Effector memory CD8-positive, alpha-beta T cell (primary cell): ENCODE results near the gene TOR4A.

ENCODE experiments used
- ATAC-seq: fragments of 150-1000 bp; cut with Tn5 transposase; replicated peaks from 2 replicates; pipeline ENCODE4 v1.10.0; 2021; ENCODE audit warnings: mild to moderate bottlenecking, moderate library complexity
- DNase-seq, 3 experiments: peaks; one replicate each; pipeline ENCODE4 v3.0.0; 2021
- H3K27ac Mint-ChIP-seq, 2 donors: one replicate each; pipeline ENCODE4 v1.8.0; 2022; ENCODE audit warnings: mild to moderate bottlenecking in 2 of 2, mixed read lengths in 2 of 2, moderate library complexity in 2 of 2
- H3K27me3 Mint-ChIP-seq, 2 donors: one replicate each; pipeline ENCODE4 v1.8.0; 2022; ENCODE audit warnings: mixed read lengths in 2 of 2
- H3K36me3 Mint-ChIP-seq: one replicate; pipeline ENCODE4 v1.8.0; 2022; ENCODE audit warnings: mild to moderate bottlenecking, moderate library complexity, mixed read lengths; ENCODE audit not compliant: insufficient read depth
- H3K4me1 Mint-ChIP-seq, 2 donors: one replicate each; pipeline ENCODE4 v1.8.0; 2022; ENCODE audit warnings: low read depth in 2 of 2, mixed read lengths in 2 of 2
- H3K4me3 Mint-ChIP-seq, 2 donors: one replicate each; pipeline ENCODE4 v1.8.0; 2022; ENCODE audit warnings: mild to moderate bottlenecking in 2 of 2, mixed read lengths in 2 of 2, moderate library complexity in 2 of 2
- H3K9me3 Mint-ChIP-seq, 2 donors: one replicate each; pipeline ENCODE4 v1.8.0; 2022; ENCODE audit warnings: mixed read lengths in 2 of 2

Gene TOR4A

DNA sequence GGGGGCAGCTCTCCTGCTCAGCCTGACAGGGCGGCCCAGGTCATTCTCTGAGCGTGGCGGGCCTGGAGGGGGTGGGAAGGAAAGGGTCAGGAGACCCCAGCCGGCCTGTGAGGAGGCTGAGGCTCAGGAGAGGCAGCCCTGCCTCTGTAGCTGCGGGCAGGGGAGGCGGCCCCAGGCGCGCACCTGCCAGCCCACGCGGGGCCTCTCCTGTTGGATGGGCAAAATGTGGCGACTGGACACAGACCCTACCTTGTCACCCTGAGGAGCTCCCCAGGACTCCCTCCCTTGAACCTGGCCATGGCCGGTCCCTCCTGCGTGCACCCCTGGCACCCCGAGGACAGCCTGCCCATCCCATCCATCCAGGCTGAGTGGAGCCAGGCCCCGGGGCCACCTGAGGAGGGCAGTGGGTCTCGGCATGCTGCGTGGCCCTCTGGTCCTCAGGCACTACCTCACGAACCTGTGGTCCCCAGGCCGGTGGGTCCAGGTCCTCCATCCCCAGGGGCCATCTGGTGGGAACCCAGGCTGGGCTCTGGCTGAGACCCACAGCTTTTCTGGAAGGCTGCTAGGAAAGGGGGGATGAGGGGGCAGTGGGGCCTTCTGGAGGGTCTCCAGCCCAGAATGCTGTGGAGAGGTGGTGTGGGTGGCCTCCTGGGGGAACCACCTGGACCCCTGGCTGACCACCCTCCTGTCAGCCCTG is 39.6 kb downstream of the TOR4A start:
- Mint-ChIP-seq H3K4me3 (no peak overlapping the region), H3K27me3 (peaks cover 7 to 9% of the 10 kb centered on the region in 2 donors), H3K27ac (no peak overlapping the region), H3K9me3 (no peaks in the 10 kb centered on the region), H3K36me3 (no peaks in the 10 kb centered on the region), H3K4me1 (no peaks in the 10 kb centered on the region)
- ATAC-seq (no peak), DNase-seq (no peak)

GRCh38 chr9:137317718-137318511 is 40.4 kb downstream of the TOR4A start:
- Mint-ChIP-seq H3K36me3 (no peaks in the 10 kb centered on the region), H3K4me1 (no peaks in the 10 kb centered on the region), H3K27me3 (peaks cover 7 to 9% of the 10 kb centered on the region in 2 donors), H3K9me3 (no peaks in the 10 kb centered on the region), H3K4me3 (no peak overlapping the region), H3K27ac (no peak overlapping the region)
- ATAC-seq (no peak), DNase-seq (no peak)

DNA sequence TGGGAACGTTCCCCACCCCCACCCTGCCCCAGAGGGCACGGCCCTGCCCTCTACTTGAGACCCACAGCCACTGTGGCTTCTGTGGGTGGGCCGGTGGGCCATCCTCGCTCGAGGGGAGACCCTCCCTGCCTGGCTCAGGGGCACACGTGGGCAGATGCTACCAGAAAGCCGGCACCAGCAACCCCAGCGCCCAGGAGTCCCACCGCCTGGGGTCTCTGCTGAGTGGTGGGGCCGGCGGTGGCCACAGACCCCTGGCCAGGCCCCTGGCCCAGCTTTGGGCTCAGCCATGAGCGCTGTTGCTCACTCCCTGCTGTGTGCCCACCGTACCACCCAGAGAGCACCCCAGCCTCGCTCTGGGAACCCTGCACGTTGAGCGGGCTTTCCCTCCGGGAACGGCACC is 41.1 kb downstream of the TOR4A start:
- H3K27ac Mint-ChIP-seq, result no peak overlapping the region
- peaks cover 7 to 9% of the 10 kb centered on the region in 2 donors for H3K27me3 Mint-ChIP-seq
- ATAC-seq (no peak), DNase-seq (no peak)
- H3K36me3 Mint-ChIP-seq, result no peaks in the 10 kb centered on the region
- no peak overlapping the region for H3K4me3 Mint-ChIP-seq
- no peaks in the 10 kb centered on the region for H3K9me3 Mint-ChIP-seq
- H3K4me1 Mint-ChIP-seq, result no peaks in the 10 kb centered on the region

DNA sequence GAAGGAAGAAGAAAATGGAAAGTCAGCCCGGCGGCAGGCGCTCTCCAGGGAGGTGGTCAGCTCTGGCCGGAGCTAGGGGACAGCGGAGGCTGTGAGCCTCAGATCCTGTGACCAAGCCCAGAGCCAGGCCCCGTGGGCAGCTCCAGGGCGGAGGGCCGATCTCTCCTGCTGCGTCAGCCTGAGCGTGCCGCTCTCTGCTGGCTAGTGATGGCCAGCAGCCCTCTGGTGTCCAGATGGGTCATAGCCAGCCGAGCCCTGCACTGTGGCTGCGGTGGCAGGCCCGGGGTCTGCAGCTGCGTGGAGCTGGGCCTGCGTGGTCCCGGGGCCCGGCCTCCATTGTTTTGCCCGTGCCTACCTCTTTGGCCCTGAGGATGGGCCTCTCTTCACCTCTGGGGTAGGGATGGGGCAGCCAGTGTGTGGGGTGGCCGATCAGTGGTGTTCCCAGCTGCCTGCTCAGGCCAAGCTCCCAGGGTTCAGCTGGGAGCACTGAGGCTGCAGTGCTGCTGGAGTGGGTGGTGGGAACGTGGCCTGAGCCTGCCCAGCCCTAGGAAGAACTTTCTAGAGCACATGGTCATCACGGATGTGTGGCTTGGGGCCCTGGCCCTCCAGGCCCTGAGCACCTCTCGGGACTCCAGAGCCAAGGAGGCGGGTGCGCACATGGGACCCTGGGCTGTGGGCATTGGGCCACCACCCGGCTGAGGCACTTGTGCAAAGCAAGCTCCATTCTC is 41.6 kb downstream of the TOR4A start:
- H3K9me3 Mint-ChIP-seq, result no peaks in the 10 kb centered on the region
- H3K27ac Mint-ChIP-seq, result no peak overlapping the region
- no peaks in the 10 kb centered on the region for H3K36me3 Mint-ChIP-seq
- DNase-seq, result no peak
- peaks cover 7 to 9% of the 10 kb centered on the region in 2 donors for H3K27me3 Mint-ChIP-seq
- no peaks in the 10 kb centered on the region for H3K4me1 Mint-ChIP-seq
- H3K4me3 Mint-ChIP-seq, result no peak overlapping the region
- no peak for ATAC-seq

DNA sequence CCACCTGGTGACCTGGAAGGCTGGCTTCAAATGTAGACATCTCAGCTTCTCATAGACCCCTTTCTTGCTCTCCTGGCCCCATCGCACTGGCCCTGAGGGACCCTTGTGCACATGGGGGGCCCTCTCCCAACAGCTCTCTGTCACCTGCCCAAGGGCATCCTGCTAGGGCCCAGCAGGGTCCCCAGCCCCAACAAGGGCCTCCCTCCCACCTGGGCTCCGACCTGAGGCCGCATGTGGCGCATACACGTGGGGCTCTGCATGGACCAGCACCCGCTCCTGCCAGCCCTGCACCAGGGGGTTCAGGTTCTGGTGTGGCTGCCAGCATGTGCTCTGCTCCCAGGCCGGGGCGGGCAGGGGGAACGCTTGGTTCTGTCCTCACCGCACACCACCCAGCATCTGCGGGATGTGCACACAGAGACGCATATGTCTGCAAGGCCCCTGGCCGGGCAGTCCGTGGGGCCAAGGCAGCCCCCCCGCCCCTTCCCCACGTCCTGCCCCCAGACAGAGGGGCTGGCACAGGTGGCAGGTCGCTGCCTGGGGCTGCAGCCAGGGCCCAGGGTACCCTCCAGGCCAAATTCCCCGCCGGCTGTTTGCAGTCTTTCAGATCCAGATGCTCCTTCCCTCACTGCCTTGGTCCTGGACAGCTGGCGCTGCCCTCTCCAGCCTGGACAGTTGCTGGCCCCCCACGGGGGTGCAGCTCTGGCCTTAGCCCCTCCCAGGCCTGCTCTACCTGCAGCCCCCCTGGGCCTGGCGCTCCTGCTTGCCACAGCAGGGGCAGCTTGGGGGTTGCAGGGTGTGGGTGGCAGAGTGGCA is 42.4 kb downstream of the TOR4A start:
- Mint-ChIP-seq H3K27ac (no peak overlapping the region), H3K36me3 (no peaks in the 10 kb centered on the region), H3K9me3 (no peaks in the 10 kb centered on the region), H3K27me3 (peaks cover 9 to 12% of the 10 kb centered on the region in 2 donors), H3K4me1 (no peaks in the 10 kb centered on the region), H3K4me3 (no peak overlapping the region)
- no peak for ATAC-seq
- DNase-seq, result no peak

DNA sequence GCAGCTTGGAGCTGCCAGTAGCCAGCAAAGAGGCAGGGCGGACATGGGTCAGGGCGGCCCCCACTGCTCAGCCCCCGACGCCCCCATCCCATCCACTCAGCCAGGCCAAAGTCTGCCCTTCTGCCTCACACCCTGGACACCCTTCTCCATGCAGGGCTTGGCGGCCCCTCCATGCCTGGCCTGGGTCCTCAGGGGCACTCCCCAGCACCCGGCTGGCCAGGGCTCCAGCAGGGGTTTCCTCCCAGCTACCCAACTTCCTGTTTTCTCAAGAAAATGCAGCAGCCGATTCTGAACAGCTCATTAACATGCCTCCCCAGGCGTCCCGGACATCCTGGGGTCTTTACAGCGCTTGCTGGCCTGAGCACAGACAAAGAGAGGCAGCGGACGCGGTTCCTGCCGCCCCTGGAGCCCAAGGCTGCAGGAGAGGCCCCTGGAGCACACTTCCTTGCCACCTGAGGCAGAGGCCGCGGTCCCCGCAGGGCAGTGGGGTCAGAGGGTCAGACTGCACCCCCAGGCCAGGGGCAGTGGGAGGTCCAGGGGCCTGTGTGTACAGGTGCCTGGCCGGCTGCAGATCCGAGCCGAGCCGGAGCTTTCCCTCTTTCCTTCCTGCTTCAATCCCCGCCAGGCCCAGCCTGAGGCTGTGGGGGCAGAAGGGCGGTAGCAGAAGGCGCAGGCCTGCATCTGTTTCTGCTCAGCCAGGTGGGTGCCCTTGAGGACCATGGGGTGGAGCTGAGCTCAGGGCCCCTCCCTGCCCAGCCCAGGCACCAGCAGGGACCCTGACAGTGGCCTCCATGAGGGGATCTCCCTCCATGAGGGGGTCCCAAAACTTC is 43.2 kb downstream of the TOR4A start:
- no peaks in the 10 kb centered on the region for H3K4me1 Mint-ChIP-seq

GRCh38 chr9:137321726-137322361 is 44.3 kb downstream of the TOR4A start:
- DNase-seq, result no peak
- ATAC-seq, result no peak
- Mint-ChIP-seq H3K36me3 (peaks cover 2% of the 10 kb centered on the region), H3K4me3 (no peak overlapping the region), H3K4me1 (no peaks in the 10 kb centered on the region), H3K9me3 (no peaks in the 10 kb centered on the region), H3K27ac (no peak overlapping the region), H3K27me3 (peaks cover 21 to 24% of the 10 kb centered on the region in 2 donors)

More for the DNA sequence above, 43.2 kb downstream of the TOR4A start:
- ATAC-seq (peak; percentile 40), DNase-seq (no peak)
- no peak overlapping the region for H3K27ac Mint-ChIP-seq
- peaks cover 15 to 18% of the 10 kb centered on the region in 2 donors for H3K27me3 Mint-ChIP-seq
- H3K36me3 Mint-ChIP-seq, result no peaks in the 10 kb centered on the region
- H3K4me3 Mint-ChIP-seq, result peak overlapping the region in 1 of 2 donors; percentile 36
- no peaks in the 10 kb centered on the region for H3K9me3 Mint-ChIP-seq

GRCh38 chr9:137323531-137324331 is 46.2 kb downstream of the TOR4A start:
- DNase-seq, result no peak
- Mint-ChIP-seq H3K36me3 (peaks cover 3% of the 10 kb centered on the region), H3K4me1 (no peaks in the 10 kb centered on the region), H3K9me3 (no peaks in the 10 kb centered on the region), H3K27me3 (peaks cover 32 to 34% of the 10 kb centered on the region in 2 donors), H3K27ac (no peak overlapping the region), H3K4me3 (no peak overlapping the region)
- no peak for ATAC-seq

GRCh38 chr9:137325124-137325523 is 47.6 kb downstream of the TOR4A start:
- H3K9me3 Mint-ChIP-seq, result no peaks in the 10 kb centered on the region
- DNase-seq (no peak), ATAC-seq (no peak)
- H3K4me3 Mint-ChIP-seq, result no peak overlapping the region
- no peaks in the 10 kb centered on the region for H3K4me1 Mint-ChIP-seq
- peaks cover 3% of the 10 kb centered on the region for H3K36me3 Mint-ChIP-seq
- no peak overlapping the region for H3K27ac Mint-ChIP-seq
- peaks cover 32 to 34% of the 10 kb centered on the region in 2 donors for H3K27me3 Mint-ChIP-seq

- H3K4me3 Mint-ChIP-seq, result no peak overlapping the region
- ATAC-seq (no peak), DNase-seq (no peak)
- H3K36me3 Mint-ChIP-seq, result peaks cover 3% of the 10 kb centered on the region
- peaks cover 32 to 34% of the 10 kb centered on the region in 2 donors for H3K27me3 Mint-ChIP-seq
- H3K4me1 Mint-ChIP-seq, result no peaks in the 10 kb centered on the region
- H3K9me3 Mint-ChIP-seq, result no peaks in the 10 kb centered on the region
- H3K27ac Mint-ChIP-seq, result no peak overlapping the region
Measured at GRCh38 chr9:137325799-137326198, 48.3 kb downstream of the TOR4A start.

DNA sequence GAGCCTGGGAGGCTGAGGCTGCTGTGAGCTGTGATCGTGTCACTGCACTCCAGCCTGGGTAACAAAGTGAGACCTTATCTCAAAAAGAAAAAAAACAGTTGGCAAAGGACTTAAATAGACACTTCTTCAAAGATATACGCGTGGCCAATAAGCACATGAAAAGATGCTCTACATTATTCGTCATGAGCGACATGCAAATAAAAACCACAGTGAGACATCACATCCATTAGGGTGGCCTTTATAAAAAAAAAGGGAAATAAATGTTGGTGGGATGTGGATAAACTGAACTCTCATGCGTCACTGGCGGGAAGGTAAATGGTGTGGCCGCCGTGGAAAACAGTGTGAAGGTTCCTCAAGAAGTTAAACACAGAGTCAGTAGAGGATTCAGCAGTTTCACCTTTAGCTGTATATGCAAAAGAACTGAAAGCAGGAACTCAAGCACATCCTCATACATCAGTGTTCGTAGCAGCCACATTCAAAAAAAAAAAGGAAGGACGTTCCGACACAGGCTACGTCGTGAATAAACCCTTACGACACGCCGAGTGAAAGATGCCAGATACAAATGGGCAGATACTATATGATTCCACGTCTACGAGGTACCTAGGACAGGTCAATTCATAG is 49.0 kb downstream of the TOR4A start:
- Mint-ChIP-seq H3K27ac (peak overlapping the region in 1 of 2 donors; percentile 38), H3K27me3 (peaks cover 32 to 34% of the 10 kb centered on the region in 2 donors), H3K4me1 (no peaks in the 10 kb centered on the region), H3K4me3 (no peak overlapping the region), H3K36me3 (peaks cover 3% of the 10 kb centered on the region), H3K9me3 (no peaks in the 10 kb centered on the region)
- DNase-seq (no peak), ATAC-seq (peak; percentile 70)
